Middle frontal gyrus (tissue), 1 donor: ENCODE measurements around the gene NPFFR1.

Experiments used
- DNase-seq: peaks from one replicate; pipeline ENCODE4 v3.0.0-alpha.2; 2015; ENCODE audit warnings: low spot score; ENCODE audit errors: extremely low spot score

Gene NPFFR1

GRCh38 chr10:70315815-70316214, 32.0 kb upstream of the NPFFR1 start:
- no peak for DNase-seq

GRCh38 chr10:70315276-70315675, 31.5 kb upstream of the NPFFR1 start:
- no peak for DNase-seq

GRCh38 chr10:70312972-70313371, 29.2 kb upstream of the NPFFR1 start:
- no peak for DNase-seq

GRCh38 chr10:70312249-70312648, 28.4 kb upstream of the NPFFR1 start:
- no peak for DNase-seq

GRCh38 chr10:70311698-70312097, 27.9 kb upstream of the NPFFR1 start:
- no peak for DNase-seq

- no peak for DNase-seq
Observed at GRCh38 chr10:70309661-70310060, 25.9 kb upstream of the NPFFR1 start.

GRCh38 chr10:70308121-70309060, 24.6 kb upstream of the NPFFR1 start:
- DNase-seq: no peak

- DNase-seq: no peak
Observed at GRCh38 chr10:70306886-70307520, 23.2 kb upstream of the NPFFR1 start.

- no peak for DNase-seq
Observed at GRCh38 chr10:70306181-70306705, 22.4 kb upstream of the NPFFR1 start.

- no peak for DNase-seq
Observed at GRCh38 chr10:70303730-70304129, 19.9 kb upstream of the NPFFR1 start.

- DNase-seq: no peak
Observed at GRCh38 chr10:70302292-70302691, 18.5 kb upstream of the NPFFR1 start.

GRCh38 chr10:70300908-70301597, 17.2 kb upstream of the NPFFR1 start:
- DNase-seq: no peak

GRCh38 chr10:70300461-70300860, 16.7 kb upstream of the NPFFR1 start:
- no peak for DNase-seq

- DNase-seq: no peak
Observed at GRCh38 chr10:70299876-70300275, 16.1 kb upstream of the NPFFR1 start.

- DNase-seq: no peak
Observed at GRCh38 chr10:70298393-70298792, 14.6 kb upstream of the NPFFR1 start.

- DNase-seq: no peak
Observed at GRCh38 chr10:70297224-70297623, 13.4 kb upstream of the NPFFR1 start.

- no peak for DNase-seq
Observed at GRCh38 chr10:70296406-70296899, 12.6 kb upstream of the NPFFR1 start.

- no peak for DNase-seq
Observed at GRCh38 chr10:70295926-70296325, 12.1 kb upstream of the NPFFR1 start.

- DNase-seq: no peak
Observed at GRCh38 chr10:70295321-70295720, 11.5 kb upstream of the NPFFR1 start.

GRCh38 chr10:70293169-70293843, 9.5 kb upstream of the NPFFR1 start:
- no peak for DNase-seq

GRCh38 chr10:70292004-70292403, 8.2 kb upstream of the NPFFR1 start:
- DNase-seq: no peak
